Measurements from ENCODE around the gene STARD5.

DNA sequence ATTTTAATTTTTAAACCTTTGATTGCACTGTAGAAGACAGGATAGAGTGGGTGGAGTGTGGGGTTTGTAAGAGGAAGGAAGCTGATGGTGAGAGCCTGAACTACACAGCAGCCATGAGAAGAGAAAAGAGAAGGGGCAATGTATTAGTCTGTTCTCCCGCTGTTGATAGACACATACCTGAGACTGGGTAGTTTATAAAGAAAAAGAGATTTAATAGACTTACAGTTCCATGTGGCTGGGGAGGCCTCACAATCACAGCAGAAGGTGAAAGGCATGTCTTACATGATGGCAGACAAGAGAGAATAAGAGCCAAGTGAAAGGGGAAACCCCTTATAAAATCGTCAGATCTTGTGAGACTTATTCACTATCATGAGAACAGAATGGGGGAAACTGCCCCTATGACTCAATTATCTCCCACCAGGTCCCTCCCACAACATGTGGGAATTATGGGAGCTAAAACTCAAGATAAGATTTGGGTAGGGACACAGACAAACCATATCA is 37.3 kb downstream of the STARD5 start:
- no peak for TF ChIP-seq POLR2A (IDR thresholded peaks at IDR 0.05)
- TF ChIP-seq, protein P1, sequence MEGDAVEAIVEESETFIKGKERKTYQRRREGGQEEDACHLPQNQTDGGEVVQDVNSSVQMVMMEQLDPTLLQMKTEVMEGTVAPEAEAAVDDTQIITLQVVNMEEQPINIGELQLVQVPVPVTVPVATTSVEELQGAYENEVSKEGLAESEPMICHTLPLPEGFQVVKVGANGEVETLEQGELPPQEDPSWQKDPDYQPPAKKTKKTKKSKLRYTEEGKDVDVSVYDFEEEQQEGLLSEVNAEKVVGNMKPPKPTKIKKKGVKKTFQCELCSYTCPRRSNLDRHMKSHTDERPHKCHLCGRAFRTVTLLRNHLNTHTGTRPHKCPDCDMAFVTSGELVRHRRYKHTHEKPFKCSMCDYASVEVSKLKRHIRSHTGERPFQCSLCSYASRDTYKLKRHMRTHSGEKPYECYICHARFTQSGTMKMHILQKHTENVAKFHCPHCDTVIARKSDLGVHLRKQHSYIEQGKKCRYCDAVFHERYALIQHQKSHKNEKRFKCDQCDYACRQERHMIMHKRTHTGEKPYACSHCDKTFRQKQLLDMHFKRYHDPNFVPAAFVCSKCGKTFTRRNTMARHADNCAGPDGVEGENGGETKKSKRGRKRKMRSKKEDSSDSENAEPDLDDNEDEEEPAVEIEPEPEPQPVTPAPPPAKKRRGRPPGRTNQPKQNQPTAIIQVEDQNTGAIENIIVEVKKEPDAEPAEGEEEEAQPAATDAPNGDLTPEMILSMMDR (IDR thresholded peaks at IDR 0.05) = no peak
